GM21526 (cell line): Measurements from ENCODE around the gene JAKMIP3.

Source experiments
- ATAC-seq: cut with Tn5 transposase; IDR thresholded peaks from one replicate; pipeline ENCODE4 v1.9.1; 2021; ENCODE audit warnings: moderate library complexity; ENCODE audit not compliant: unreplicated experiment, low FRiP score

Gene JAKMIP3

GRCh38 chr10:132065491-132066105, at the start of gene JAKMIP3:
Gene JAKMIP3, plus strand, starts transcription at chr10:132065946. Its CDS starts 38,863 bp downstream, at chr10:132104809.
- no peak for ATAC-seq

GRCh38 chr10:132016514-132016913, 49.2 kb upstream of the JAKMIP3 start:
- no peak for ATAC-seq

GRCh38 chr10:132018446-132018845, 47.3 kb upstream of the JAKMIP3 start:
- ATAC-seq: no peak

- ATAC-seq: no peak
Measured at GRCh38 chr10:132019366-132019765, 46.4 kb upstream of the JAKMIP3 start.

GRCh38 chr10:132020456-132020855, 45.3 kb upstream of the JAKMIP3 start:
- no peak for ATAC-seq

- no peak for ATAC-seq
Measured at GRCh38 chr10:132021046-132021445, 44.7 kb upstream of the JAKMIP3 start.

- ATAC-seq: no peak
Measured at GRCh38 chr10:132021504-132022143, 44.1 kb upstream of the JAKMIP3 start.

GRCh38 chr10:132022241-132022640, 43.5 kb upstream of the JAKMIP3 start:
- ATAC-seq: no peak

- ATAC-seq: no peak
Measured at GRCh38 chr10:132023092-132023811, 42.5 kb upstream of the JAKMIP3 start.

- ATAC-seq: no peak
Measured at GRCh38 chr10:132027423-132027983, 38.2 kb upstream of the JAKMIP3 start.

- no peak for ATAC-seq
Measured at GRCh38 chr10:132028706-132029105, 37.0 kb upstream of the JAKMIP3 start.

GRCh38 chr10:132030898-132031463, 34.8 kb upstream of the JAKMIP3 start:
- ATAC-seq: no peak

- ATAC-seq: no peak
Measured at GRCh38 chr10:132033632-132034031, 32.1 kb upstream of the JAKMIP3 start.

GRCh38 chr10:132035476-132035875, 30.3 kb upstream of the JAKMIP3 start:
- ATAC-seq: no peak

GRCh38 chr10:132036153-132036886, 29.4 kb upstream of the JAKMIP3 start:
- ATAC-seq: no peak

- ATAC-seq: no peak
Measured at GRCh38 chr10:132036887-132037675, 28.7 kb upstream of the JAKMIP3 start.

- no peak for ATAC-seq
Measured at GRCh38 chr10:132037676-132037975, 28.1 kb upstream of the JAKMIP3 start.

- no peak for ATAC-seq
Measured at GRCh38 chr10:132039371-132039770, 26.4 kb upstream of the JAKMIP3 start.

- no peak for ATAC-seq
Measured at GRCh38 chr10:132040046-132040445, 25.7 kb upstream of the JAKMIP3 start.

- ATAC-seq: no peak
Measured at GRCh38 chr10:132041340-132041739, 24.4 kb upstream of the JAKMIP3 start.
